HepG2 (cell line): Measurements from ENCODE around the gene CPEB4. TPM values are rescaled to one million over a fixed set of nuclear protein-coding genes. Genes with fewer than 3 reads are reported as not detected.
A peak's percentile ranks its signal among the peaks of the same experiment; 100 is the strongest.

Experiments used
- ATAC-seq: fragments of 200-7000 bp; cut with Tn5 transposase; 3 replicates; pipeline ENCODE4 v1.9.1; 2020; ENCODE audit warnings: mild to moderate bottlenecking, moderate library complexity
- BruUV-seq: library from RNA; stranded (reverse); fragments of 400-500 nt; replicated peaks from 2 replicates; lab custom pipeline; 2021; lab: Mats Ljungman, UMichigan
- CTCF ChIA-PET: fragments of 300-600 bp; formaldehyde crosslinking; extraction: SDS; loops from one replicate; lab custom pipeline; 2021; ENCODE audit warnings: low total read pairs, inconsistent platforms, low intra/inter-chr PET ratio; lab: Yijun Ruan, JAX
- POLR2A ChIA-PET: fragments of 350-600 bp; sonication (Branson Sonifier 250); formaldehyde crosslinking; loops from one replicate; lab custom pipeline; 2020; ENCODE audit warnings: antibody characterized with exemption, inconsistent platforms; lab: Yijun Ruan, JAX
- DNase-seq: peaks from one replicate; pipeline ENCODE4 v3.0.0-alpha.2; 2015; ENCODE audit warnings: low spot score
- FAIRE-seq: peaks from 3 replicates; lab custom pipeline; 2011; peaks lifted over from hg19 to GRCh38; lab: Jason Lieb, UNC
- H2AFZ ChIP-seq: one replicate; pipeline ENCODE4 v1.6.1; 2011; ENCODE audit warnings: low read length, inconsistent platforms
- H3K27ac ChIP-seq: fragments of 300-600 bp; 3 replicates; pipeline ENCODE4 v1.8.0; 2011; ENCODE audit warnings: mixed run types, mild to moderate bottlenecking, mixed read lengths, low read length, inconsistent platforms; ENCODE audit not compliant: insufficient read depth; ENCODE audit errors: extremely low read length
- H3K27me3 ChIP-seq, 2 experiments: fragments of 200-600 bp in 1 of 2; 2 replicates in 1 of 2; 3 replicates in 1 of 2; pipeline versions ENCODE4 v1.6.0 to v1.8.0; 2011; ENCODE audit warnings: low read length in 2 of 2, mild to moderate bottlenecking in 2 of 2, moderate library complexity in 2 of 2, inconsistent platforms in 1 of 2; ENCODE audit not compliant: insufficient read depth in 2 of 2, control insufficient read depth in 1 of 2
- H3K36me3 ChIP-seq, 2 experiments: fragments of 200-600 bp in 1 of 2; replicated peaks in 1 of 2; 2 replicates in 1 of 2; 3 replicates in 1 of 2; pipeline versions ENCODE4 v1.5.1 to v1.8.0; 2011; ENCODE audit warnings: low read length in 2 of 2, inconsistent platforms in 1 of 2; ENCODE audit not compliant: insufficient read depth in 2 of 2, control insufficient read depth in 1 of 2
- H3K4me1 ChIP-seq: 2 replicates; pipeline ENCODE4 v1.5.1; 2012; ENCODE audit warnings: low read length, inconsistent platforms; ENCODE audit not compliant: insufficient read depth
- H3K4me2 ChIP-seq: 2 replicates; pipeline ENCODE4 v1.6.0; 2011; ENCODE audit warnings: low read depth, low read length, inconsistent platforms
- H3K4me3 ChIP-seq, 3 experiments: fragments of 200-600 bp in 1 of 3; sonication (generic), shearing (Covaris generic) in 1 of 3; replicated peaks in 1 of 3; 2 replicates each; pipeline ENCODE4 v1.5.1; 2011 to 2016; ENCODE audit warnings: low read length in 3 of 3, inconsistent platforms in 2 of 3, low read depth in 2 of 3, mild to moderate bottlenecking in 2 of 3, control low read depth in 1 of 3, mixed read lengths in 1 of 3; ENCODE audit not compliant: insufficient read depth in 1 of 3
- H3K79me2 ChIP-seq: one replicate; pipeline ENCODE4 v1.6.1; 2011; ENCODE audit warnings: low read length, inconsistent platforms; ENCODE audit not compliant: insufficient read depth
- H3K9ac ChIP-seq: 2 replicates; pipeline ENCODE4 v1.6.0; 2011; ENCODE audit warnings: mild to moderate bottlenecking, low read depth, low read length, inconsistent platforms; ENCODE audit not compliant: insufficient read depth
- H3K9me3 ChIP-seq: 2 replicates; pipeline ENCODE4 v1.5.1; 2012; ENCODE audit warnings: mild to moderate bottlenecking, low read length
- H4K20me1 ChIP-seq: 2 replicates; pipeline ENCODE4 v1.6.0; 2011; ENCODE audit warnings: inconsistent platforms, mild to moderate bottlenecking, low read length, moderate library complexity; ENCODE audit not compliant: insufficient read depth
- ATF3 ChIP-seq: sonication (generic); formaldehyde crosslinking; IDR thresholded peaks from 2 replicates; pipeline ENCODE4 v1.4.0; 2020; ENCODE audit warnings: missing genetic modification reagents
- DBP ChIP-seq: sonication (generic); formaldehyde crosslinking; IDR thresholded peaks from 2 replicates; pipeline ENCODE4 v1.4.0; 2020; ENCODE audit warnings: missing genetic modification reagents; ENCODE audit errors: not compliant biosample characterization
- MAFK ChIP-seq, 2 experiments: IDR thresholded peaks in 1 of 2; conservative IDR thresholded peaks in 1 of 2; 2 replicates each; pipeline ENCODE4 v1.6.1; 2011; ENCODE audit warnings: improper control_type of control experiment in 2 of 2, low read length in 2 of 2
- MIER3 ChIP-seq: IDR thresholded peaks from 2 replicates; pipeline ENCODE4 v1.6.1; 2016; ENCODE audit warnings: missing compliant biosample characterization, borderline replicate concordance
- RBFOX2 ChIP-seq: fragments of 200-400 bp; formaldehyde crosslinking; IDR thresholded peaks from 2 replicates; pipeline ENCODE4 v1.6.1; 2017; ENCODE audit warnings: low read depth, mild to moderate bottlenecking, low read length
- SMYD3 ChIP-seq: sonication (generic); formaldehyde crosslinking; IDR thresholded peaks from 2 replicates; pipeline ENCODE4 v1.8.1; 2023; ENCODE audit warnings: mild to moderate bottlenecking, missing genetic modification reagents
- SNRNP70 ChIP-seq: fragments of 200-400 bp; formaldehyde crosslinking; IDR thresholded peaks from 2 replicates; pipeline ENCODE4 v1.6.1; 2017; ENCODE audit warnings: mild to moderate bottlenecking, low read depth, low read length, moderate library complexity
- ZFP1 ChIP-seq: IDR thresholded peaks from 2 replicates; pipeline ENCODE4 v1.6.1; 2016
- ZKSCAN5 ChIP-seq: sonication (generic); formaldehyde crosslinking; IDR thresholded peaks from 2 replicates; pipeline ENCODE4 v1.5.1; 2020; ENCODE audit warnings: mild to moderate bottlenecking, missing genetic modification reagents
- ZNF331 ChIP-seq: sonication (generic); formaldehyde crosslinking; IDR thresholded peaks from 2 replicates; pipeline ENCODE4 v1.4.0; 2020; ENCODE audit warnings: missing genetic modification reagents
- WGBS: methylation state at CpG from one replicate; pipeline ENCODE4 v1.1.6; 2017; ENCODE audit warnings: low lambda C conversion rate; 5-methylcytosine and 5-hydroxymethylcytosine counted together
- in situ Hi-C: cut with HindIII; loops from 2 replicates; pipeline ENCODE4 v1.10.0; 2017; ENCODE audit warnings: low pct_unique_long_range_greater_than_20kb; ENCODE audit not compliant: extremely low pct_ligation_motif_present
- intact Hi-C: fragments of 100-400 bp; cut with micrococcal nuclease; formaldehyde crosslinking; loops from one replicate; pipeline ENCODE4 v1.10.0; 2022; ENCODE audit not compliant: unreplicated experiment
- polyA plus RNA-seq, 8 experiments: library from polyadenylated mRNA; depleted of rRNA in 3 of 8; stranded (reverse) in 7 of 8; unstranded in 1 of 8; fragments of >200 nt; fragmentation: Illumina TruSeq in 4 of 8; extraction: Trizol in 4 of 8; gene quantifications; 2 replicates each; pipeline versions ENCODE4 v1.2.1 to v1.2.3, GENCODE V29; 2011 to 2016; ENCODE audit warnings: low read depth in 4 of 8, missing spikeins in 1 of 8, mixed read lengths in 1 of 8; ENCODE audit not compliant: insufficient read depth in 1 of 8
- total RNA-seq, 5 experiments: library from RNA; depleted of rRNA; stranded (reverse); fragments of >200 nt; fragmentation: Illumina TruSeq; extraction: Trizol; gene quantifications; 2 replicates each; pipeline ENCODE4 v1.2.3, GENCODE V29; 2016; ENCODE audit warnings: low read depth in 1 of 5
- TF ChIP-seq, protein P1 (sequence below): IDR thresholded peaks from 2 replicates; pipeline ENCODE4 v1.6.1; 2016; ENCODE audit warnings: missing compliant biosample characterization, missing genetic modification reagents, borderline replicate concordance
- TF ChIP-seq, protein P2 (sequence below): sonication (generic); formaldehyde crosslinking; IDR thresholded peaks from 2 replicates; pipeline ENCODE4 v1.5.0; 2020; ENCODE audit warnings: missing genetic modification reagents
- TF ChIP-seq, protein P3 (sequence below): IDR thresholded peaks from 2 replicates; pipeline ENCODE4 v1.6.1; 2016; ENCODE audit warnings: mild to moderate bottlenecking, missing biosample characterization, missing genetic modification reagents

Gene CPEB4
- total and polyA plus RNA-seq, 2 of the 13 experiments (the other 11 are each of a cell fraction or from before 2014, with no cell fraction given) = 7.7 to 26.7 TPM

- DNase-seq (no peak), ATAC-seq (no peak), FAIRE-seq (no peak)
- in situ Hi-C loops (no loop called here), intact Hi-C loops (no loop called here)
- H3K4me2 ChIP-seq = no peak overlapping the region
- WGBS = 5% methylated on average over 2 of the region's 2 CpGs
- peaks cover 8% of the 10 kb centered on the region; the same call in 1 of the 2 replicates for H3K9me3 ChIP-seq
- ChIA-PET CTCF (no interaction called here), POLR2A (no interaction called here)
- no peaks in the 10 kb centered on the region for H4K20me1 ChIP-seq
- no peak overlapping the region for H2AFZ ChIP-seq
- H3K4me3 ChIP-seq = no peak overlapping the region
- peaks cover 0 to 4% of the 10 kb centered on the region in 2 experiments; a peak in 2 of 5 replicates for H3K27me3 ChIP-seq
- H3K36me3 ChIP-seq = no peaks in the 10 kb centered on the region
- H3K9ac ChIP-seq = no peak overlapping the region
- H3K79me2 ChIP-seq = no peaks in the 10 kb centered on the region
- H3K27ac ChIP-seq = no peak overlapping the region
- peak; percentile 100 for TF ChIP-seq ZNF331 (CRISPR knock-in tag)
- TF ChIP-seq MAFK (conservative IDR thresholded peaks at IDR 0.05 in 1 of 2, IDR thresholded peaks at IDR 0.05 in 1 of 2; ENCODE audit: low read length in 2 of 2) = no peak
- TF ChIP-seq, all 625 proteins: peak for 1
- BruUV-seq = no TSS peak
- H3K4me1 ChIP-seq = peaks cover 28% of the 10 kb centered on the region
Observed at GRCh38 chr5:173848986-173849596, 39.1 kb upstream of the CPEB4 start.

GRCh38 chr5:173849908-173850307, 38.2 kb upstream of the CPEB4 start:
- 69% methylated on average over 4 of the region's 4 CpGs for WGBS
- BruUV-seq = no TSS peak
- H3K4me1 ChIP-seq = peaks cover 34% of the 10 kb centered on the region
- peaks cover 8% of the 10 kb centered on the region; the same call in 1 of the 2 replicates for H3K9me3 ChIP-seq
- no peak for FAIRE-seq
- no peak overlapping the region for H3K4me3 ChIP-seq
- in situ Hi-C loops = no loop called here
- no peak for DNase-seq
- H3K27me3 ChIP-seq = peaks cover 0 to 4% of the 10 kb centered on the region in 2 experiments; a peak in 2 of 5 replicates
- intact Hi-C loops = no loop called here
- H4K20me1 ChIP-seq = no peaks in the 10 kb centered on the region
- H3K4me2 ChIP-seq = no peak overlapping the region
- no peaks in the 10 kb centered on the region for H3K36me3 ChIP-seq
- no peak overlapping the region for H3K27ac ChIP-seq
- ChIA-PET POLR2A (no interaction called here), CTCF (no interaction called here)
- no peak overlapping the region for H2AFZ ChIP-seq
- ATAC-seq = no peak
- no peaks in the 10 kb centered on the region for H3K79me2 ChIP-seq
- H3K9ac ChIP-seq = no peak overlapping the region
- no peak for TF ChIP-seq ATF3 (CRISPR knock-in tag)
- TF ChIP-seq MIER3 = no peak
- TF ChIP-seq, protein P1, sequence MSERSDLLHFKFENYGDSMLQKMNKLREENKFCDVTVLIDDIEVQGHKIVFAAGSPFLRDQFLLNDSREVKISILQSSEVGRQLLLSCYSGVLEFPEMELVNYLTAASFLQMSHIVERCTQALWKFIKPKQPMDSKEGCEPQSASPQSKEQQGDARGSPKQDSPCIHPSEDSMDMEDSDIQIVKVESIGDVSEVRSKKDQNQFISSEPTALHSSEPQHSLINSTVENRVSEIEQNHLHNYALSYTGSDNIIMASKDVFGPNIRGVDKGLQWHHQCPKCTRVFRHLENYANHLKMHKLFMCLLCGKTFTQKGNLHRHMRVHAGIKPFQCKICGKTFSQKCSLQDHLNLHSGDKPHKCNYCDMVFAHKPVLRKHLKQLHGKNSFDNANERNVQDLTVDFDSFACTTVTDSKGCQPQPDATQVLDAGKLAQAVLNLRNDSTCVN (CRISPR knock-in tag) = no peak
- TF ChIP-seq ZKSCAN5 = no peak
- TF ChIP-seq ZFP1 = no peak
- TF ChIP-seq, protein P2, sequence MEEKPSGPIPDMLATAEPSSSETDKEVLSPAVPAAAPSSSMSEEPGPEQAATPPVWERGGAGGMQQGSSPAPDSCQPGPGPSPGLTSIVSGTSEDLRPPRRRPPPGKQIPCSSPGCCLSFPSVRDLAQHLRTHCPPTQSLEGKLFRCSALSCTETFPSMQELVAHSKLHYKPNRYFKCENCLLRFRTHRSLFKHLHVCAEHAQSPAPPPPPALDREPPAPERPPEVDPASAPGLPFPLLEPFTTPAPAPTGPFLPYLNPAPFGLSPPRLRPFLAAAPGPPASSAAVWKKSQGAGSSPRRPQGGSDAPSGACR (CRISPR knock-in tag) = no peak
- TF ChIP-seq SMYD3 (CRISPR knock-in tag) = no peak
- no peak for TF ChIP-seq RBFOX2
- TF ChIP-seq, protein P3, sequence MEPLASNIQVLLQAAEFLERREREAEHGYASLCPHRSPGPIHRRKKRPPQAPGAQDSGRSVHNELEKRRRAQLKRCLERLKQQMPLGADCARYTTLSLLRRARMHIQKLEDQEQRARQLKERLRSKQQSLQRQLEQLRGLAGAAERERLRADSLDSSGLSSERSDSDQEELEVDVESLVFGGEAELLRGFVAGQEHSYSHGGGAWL (CRISPR knock-in tag) = no peak
- TF ChIP-seq SNRNP70 = no peak
- TF ChIP-seq DBP (CRISPR knock-in tag) = no peak
